Osteoblast (primary cell): ENCODE data around the gene OPCML. TPM values are rescaled to one million over a fixed set of nuclear protein-coding genes. Genes with fewer than 3 reads are reported as not detected.

ENCODE experiments used
- DNase-seq: peaks from one replicate; pipeline ENCODE4 v3.0.0; 2011; ENCODE audit warnings: low spot score, mixed read lengths; ENCODE audit not compliant: insufficient read length; ENCODE audit errors: missing footprints
- H2AFZ ChIP-seq: 2 replicates; pipeline ENCODE4 v1.6.0; 2011; ENCODE audit warnings: mild to moderate bottlenecking, low read length
- H3K27ac ChIP-seq: 2 replicates; pipeline ENCODE4 v1.5.1; 2011; ENCODE audit warnings: mild to moderate bottlenecking, low read depth, low read length, moderate library complexity
- H3K27me3 ChIP-seq: 2 replicates; pipeline ENCODE4 v1.6.0; 2012; ENCODE audit warnings: mild to moderate bottlenecking, control low read depth, inconsistent platforms, low read length, moderate library complexity; ENCODE audit not compliant: insufficient read depth
- H3K36me3 ChIP-seq: 2 replicates; pipeline ENCODE4 v1.5.1; 2011; ENCODE audit warnings: mild to moderate bottlenecking, low read length, control low read depth, moderate library complexity; ENCODE audit not compliant: insufficient read depth
- H3K4me1 ChIP-seq: 2 replicates; pipeline ENCODE4 v1.5.1; 2011; ENCODE audit warnings: mild to moderate bottlenecking, low read length, control low read depth, moderate library complexity; ENCODE audit not compliant: insufficient read depth
- H3K4me2 ChIP-seq: 2 replicates; pipeline ENCODE4 v1.6.0; 2011; ENCODE audit warnings: mild to moderate bottlenecking, low read length; ENCODE audit not compliant: insufficient read depth
- H3K4me3 ChIP-seq: fragments of 200-600 bp; sonication (generic); 3 replicates; pipeline ENCODE4 v1.5.1; 2012; ENCODE audit warnings: mild to moderate bottlenecking, low read length, inconsistent platforms; ENCODE audit not compliant: insufficient read depth
- H3K79me2 ChIP-seq: 2 replicates; pipeline ENCODE4 v1.6.0; 2012; ENCODE audit warnings: mild to moderate bottlenecking, low read length, control low read depth, inconsistent platforms; ENCODE audit not compliant: insufficient read depth
- H3K9me3 ChIP-seq: 2 replicates; pipeline ENCODE4 v1.5.1; 2011; ENCODE audit warnings: low read depth, low read length, control low read depth
- H4K20me1 ChIP-seq: 2 replicates; pipeline ENCODE4 v1.6.0; 2012; ENCODE audit warnings: mild to moderate bottlenecking, low read length, control low read depth; ENCODE audit not compliant: insufficient read depth
- CTCF ChIP-seq: IDR thresholded peaks from 2 replicates; pipeline ENCODE4 v1.5.1; 2011; ENCODE audit warnings: mild to moderate bottlenecking, low read depth, low read length, moderate library complexity; ENCODE audit errors: extremely low read depth
- total RNA-seq: library from RNA; depleted of rRNA; stranded (reverse); fragments of >200 nt; gene quantifications from 2 replicates; pipeline ENCODE4 v1.2.3, GENCODE V29; 2012

OPCML gene
- total RNA-seq, 1 donor = 0.36 TPM

- TF ChIP-seq CTCF = no peak
- no peak for DNase-seq
- no peaks in the 10 kb centered on the region for H3K4me1 ChIP-seq
- H4K20me1 ChIP-seq = no peaks in the 10 kb centered on the region
- H2AFZ ChIP-seq = no peak overlapping the region
- H3K9me3 ChIP-seq = no peaks in the 10 kb centered on the region
- no peak overlapping the region for H3K4me3 ChIP-seq
- no peak overlapping the region for H3K27ac ChIP-seq
- H3K4me2 ChIP-seq = no peak overlapping the region
- H3K36me3 ChIP-seq = no peaks in the 10 kb centered on the region
- H3K27me3 ChIP-seq = no peaks in the 10 kb centered on the region
- H3K79me2 ChIP-seq = no peaks in the 10 kb centered on the region
These were observed 22.2 kb downstream of the OPCML start for GRCh38 chr11:133509924-133510697.

GRCh38 chr11:133508468-133508867 lies 23.8 kb downstream of the OPCML start:
- H3K4me1 ChIP-seq = no peaks in the 10 kb centered on the region
- no peak overlapping the region for H3K4me3 ChIP-seq
- H4K20me1 ChIP-seq = no peaks in the 10 kb centered on the region
- no peak overlapping the region for H3K4me2 ChIP-seq
- no peak overlapping the region for H2AFZ ChIP-seq
- no peak for DNase-seq
- no peaks in the 10 kb centered on the region for H3K36me3 ChIP-seq
- H3K27me3 ChIP-seq = no peaks in the 10 kb centered on the region
- TF ChIP-seq CTCF = no peak
- no peaks in the 10 kb centered on the region for H3K79me2 ChIP-seq
- H3K27ac ChIP-seq = no peak overlapping the region
- H3K9me3 ChIP-seq = no peaks in the 10 kb centered on the region

GRCh38 chr11:133507185-133507584 lies 25.1 kb downstream of the OPCML start:
- H3K79me2 ChIP-seq = no peaks in the 10 kb centered on the region
- H3K9me3 ChIP-seq = no peaks in the 10 kb centered on the region
- TF ChIP-seq CTCF = no peak
- no peaks in the 10 kb centered on the region for H3K36me3 ChIP-seq
- H3K27ac ChIP-seq = no peak overlapping the region
- H2AFZ ChIP-seq = no peak overlapping the region
- no peaks in the 10 kb centered on the region for H4K20me1 ChIP-seq
- no peaks in the 10 kb centered on the region for H3K4me1 ChIP-seq
- H3K4me3 ChIP-seq = no peak overlapping the region
- DNase-seq = no peak
- no peaks in the 10 kb centered on the region for H3K27me3 ChIP-seq
- H3K4me2 ChIP-seq = no peak overlapping the region

- Histone ChIP-seq H3K4me2 (no peak overlapping the region), H3K27ac (no peak overlapping the region), H3K9me3 (no peaks in the 10 kb centered on the region), H3K27me3 (no peaks in the 10 kb centered on the region), H2AFZ (no peak overlapping the region), H3K4me3 (no peak overlapping the region), H3K79me2 (no peaks in the 10 kb centered on the region), H4K20me1 (no peaks in the 10 kb centered on the region), H3K4me1 (no peaks in the 10 kb centered on the region), H3K36me3 (no peaks in the 10 kb centered on the region)
- no peak for TF ChIP-seq CTCF
- no peak for DNase-seq
These were observed 25.7 kb downstream of the OPCML start for GRCh38 chr11:133506551-133507094.
